NCI-H82 (cell line): Measurements from ENCODE around the gene PRKD2.
"Not testable (repeated sequence)": the region's sequence is repeated elsewhere in the genome, so short reads cannot be mapped to it uniquely, and the experiment has no call there.

Experiments
- DNase-seq: peaks from one replicate; lab custom pipeline; 2025; lab: John Stamatoyannopoulos, UW

PRKD2 gene

GRCh38 chr19:46631481-46631880 lies 85.4 kb downstream of the PRKD2 start:
- peak; percentile 63 for DNase-seq

DNA sequence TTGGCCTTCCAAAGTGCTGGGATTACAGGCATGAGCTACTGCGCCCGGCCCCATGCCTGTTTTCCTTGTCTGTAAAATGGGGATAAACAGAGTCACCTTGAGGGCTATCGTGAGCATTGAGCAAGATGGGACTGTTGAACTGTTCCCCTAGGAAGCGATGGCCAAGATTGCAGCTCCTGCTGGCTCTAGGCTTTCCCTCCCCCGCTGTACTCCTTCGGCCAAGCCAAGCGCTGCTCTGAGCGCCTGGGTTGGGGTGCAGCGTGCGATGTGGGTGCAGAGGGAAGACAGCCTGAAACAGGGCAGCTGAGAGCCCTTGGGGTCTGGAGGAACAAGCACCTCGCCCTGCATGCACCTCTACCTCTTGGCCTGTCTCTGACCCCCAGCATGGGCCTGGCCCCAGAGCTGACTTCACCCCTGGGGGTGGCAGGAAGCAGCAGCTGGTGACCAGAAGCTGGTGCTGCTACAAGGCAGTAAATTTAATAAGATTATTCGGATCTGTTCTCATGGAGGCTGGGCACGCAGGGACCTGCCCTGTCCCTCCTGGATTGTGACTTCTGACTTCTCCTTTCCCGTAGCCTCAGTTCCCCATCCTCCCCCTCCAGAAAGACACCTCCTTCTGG lies 86.2 kb downstream of the PRKD2 start:
- peak; percentile 92 for DNase-seq

DNA sequence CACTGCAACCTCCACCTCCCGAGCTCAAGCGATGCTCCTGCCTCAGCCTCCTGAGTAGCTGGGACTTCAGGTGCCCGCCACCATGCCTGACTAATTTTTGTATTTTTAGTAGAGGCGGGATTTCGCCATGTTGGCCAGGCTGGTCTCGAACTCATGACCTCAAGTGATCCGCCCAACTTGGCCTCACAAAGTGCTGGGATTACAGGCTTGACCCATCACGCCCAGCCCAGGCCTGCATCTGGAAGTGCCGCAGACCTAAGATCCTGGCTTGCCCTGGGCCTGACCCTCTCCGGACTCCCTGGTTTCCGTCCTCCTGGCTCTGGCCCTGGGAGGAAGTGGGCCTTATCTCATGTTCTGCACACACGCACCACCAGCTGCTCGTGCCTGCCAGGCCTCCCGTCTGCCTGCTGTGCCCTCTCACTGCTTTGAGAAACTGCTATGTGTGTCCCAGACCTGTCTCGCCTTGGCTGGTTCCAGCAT lies 87.3 kb downstream of the PRKD2 start:
- DNase-seq, result no peak

DNA sequence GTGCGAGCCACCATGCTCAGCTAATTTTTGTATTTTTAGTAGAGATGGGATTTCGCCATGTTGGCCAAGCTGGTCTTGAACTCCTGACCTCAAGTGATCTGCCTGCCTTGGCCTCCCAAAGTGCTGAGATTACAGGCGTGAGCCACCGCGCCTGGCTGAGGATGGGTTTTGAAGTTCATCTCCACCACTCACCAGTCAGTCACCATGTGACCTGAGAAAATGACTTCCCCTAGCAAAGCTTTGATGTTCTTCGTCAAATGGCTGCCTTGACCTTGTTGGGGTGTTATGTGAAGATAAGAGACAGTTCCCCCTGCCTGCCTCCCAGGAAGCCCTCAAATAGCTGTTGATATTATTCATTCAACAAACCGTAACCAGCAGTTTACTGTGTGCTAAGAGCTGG lies 87.9 kb downstream of the PRKD2 start:
- DNase-seq, result not testable (repeated sequence)

- no peak for DNase-seq
These were observed 90.5 kb downstream of the PRKD2 start for GRCh38 chr19:46626446-46626845.

DNA sequence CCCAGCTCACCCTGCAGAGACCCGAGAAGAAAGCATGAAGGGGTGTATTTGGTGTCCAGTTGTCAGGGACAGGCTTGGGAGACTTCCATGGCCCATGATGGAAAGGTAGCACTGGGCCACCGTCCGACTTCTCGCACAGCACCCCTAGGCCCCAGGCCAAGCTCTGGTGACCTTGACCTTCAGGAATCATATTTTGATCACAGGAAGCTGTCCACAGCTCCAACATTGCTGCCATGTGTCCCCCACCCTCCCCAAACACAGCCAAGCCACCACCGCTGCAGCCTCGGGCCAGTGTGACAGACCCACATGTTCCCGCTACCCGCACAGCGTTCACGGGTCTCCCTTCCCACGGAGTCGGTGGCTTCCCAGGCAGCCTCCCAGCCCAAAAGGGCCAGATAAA lies 91.2 kb downstream of the PRKD2 start:
- DNase-seq, result no peak

GRCh38 chr19:46624958-46625661 lies 91.8 kb downstream of the PRKD2 start, which contains the start of gene PTGIR:
PTGIR (minus strand) TSS chr19:46625089; CDS start chr19:46624225, 864 bp downstream.
- DNase-seq, result peak; percentile 32
